WTC11 (cell line): Measurements from ENCODE around the gene SIM1.

ENCODE experiments used
- CBFB ChIP-seq: sonication (generic); formaldehyde crosslinking; IDR thresholded peaks from 2 replicates; pipeline ENCODE4 v1.8.1; 2022; ENCODE audit warnings: mild to moderate bottlenecking, low read depth, missing genetic modification reagents
- CREM ChIP-seq: sonication (generic); formaldehyde crosslinking; IDR thresholded peaks from 2 replicates; pipeline ENCODE4 v1.8.1; 2022; ENCODE audit warnings: mild to moderate bottlenecking, missing genetic modification reagents, moderate library complexity
- CTCF ChIP-seq: fragments of 200-600 bp; IDR thresholded peaks from 2 replicates; pipeline ENCODE4 v1.8.0; 2022; ENCODE audit warnings: antibody characterized with exemption
- KAT7 ChIP-seq: sonication (generic); formaldehyde crosslinking; IDR thresholded peaks from 2 replicates; pipeline ENCODE4 v1.8.1; 2023; ENCODE audit warnings: missing genetic modification reagents, mild to moderate bottlenecking, borderline replicate concordance
- PRRX2 ChIP-seq: fragments of 250-450 bp; sonication (Bioruptor Pico); IDR thresholded peaks from 2 replicates; pipeline ENCODE4 v1.8.0; 2021; ENCODE audit warnings: mild to moderate bottlenecking
- ZBTB21 ChIP-seq: sonication (generic); formaldehyde crosslinking; IDR thresholded peaks from 2 replicates; pipeline ENCODE4 v1.8.1; 2023; ENCODE audit warnings: mild to moderate bottlenecking, missing genetic modification reagents, borderline replicate concordance
- TF ChIP-seq, protein P1 (sequence below): fragments of 250-450 bp; sonication (Bioruptor Pico); IDR thresholded peaks from 2 replicates; pipeline ENCODE4 v1.8.0; 2021; ENCODE audit warnings: mild to moderate bottlenecking

- TF ChIP-seq ZBTB21 (CRISPR knock-in tag) (no peak), KAT7 (CRISPR knock-in tag) (no peak), CREM (CRISPR knock-in tag) (no peak), CTCF (no peak), CBFB (CRISPR knock-in tag) (no peak), PRRX2 (CRISPR knock-in tag) (no peak)
- TF ChIP-seq, protein P1, sequence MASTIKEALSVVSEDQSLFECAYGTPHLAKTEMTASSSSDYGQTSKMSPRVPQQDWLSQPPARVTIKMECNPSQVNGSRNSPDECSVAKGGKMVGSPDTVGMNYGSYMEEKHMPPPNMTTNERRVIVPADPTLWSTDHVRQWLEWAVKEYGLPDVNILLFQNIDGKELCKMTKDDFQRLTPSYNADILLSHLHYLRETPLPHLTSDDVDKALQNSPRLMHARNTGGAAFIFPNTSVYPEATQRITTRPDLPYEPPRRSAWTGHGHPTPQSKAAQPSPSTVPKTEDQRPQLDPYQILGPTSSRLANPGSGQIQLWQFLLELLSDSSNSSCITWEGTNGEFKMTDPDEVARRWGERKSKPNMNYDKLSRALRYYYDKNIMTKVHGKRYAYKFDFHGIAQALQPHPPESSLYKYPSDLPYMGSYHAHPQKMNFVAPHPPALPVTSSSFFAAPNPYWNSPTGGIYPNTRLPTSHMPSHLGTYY, result no peak
These were observed 121.9 kb downstream of the SIM1 start for GRCh38 chr6:100342830-100343229.
